Neural progenitor cell (in vitro differentiated cells): ENCODE data around the gene PSEN2.

Experiments
- EZH2 ChIP-seq: fragments of 200-600 bp; sonication (generic); IDR thresholded peaks from 2 replicates; pipeline ENCODE4 v1.6.1; 2017; ENCODE audit warnings: antibody characterized with exemption, mild to moderate bottlenecking, moderate library complexity
- EZH2phosphoT487 ChIP-seq: fragments of 200-600 bp; sonication (generic); IDR thresholded peaks from 2 replicates; pipeline ENCODE4 v1.6.1; 2017; ENCODE audit warnings: antibody characterized with exemption
- TF ChIP-seq, protein P1 (sequence below): fragments of 200-600 bp; sonication (generic); IDR thresholded peaks from 2 replicates; pipeline ENCODE4 v1.5.1; 2017; ENCODE audit warnings: antibody characterized with exemption, mild to moderate bottlenecking

DNA sequence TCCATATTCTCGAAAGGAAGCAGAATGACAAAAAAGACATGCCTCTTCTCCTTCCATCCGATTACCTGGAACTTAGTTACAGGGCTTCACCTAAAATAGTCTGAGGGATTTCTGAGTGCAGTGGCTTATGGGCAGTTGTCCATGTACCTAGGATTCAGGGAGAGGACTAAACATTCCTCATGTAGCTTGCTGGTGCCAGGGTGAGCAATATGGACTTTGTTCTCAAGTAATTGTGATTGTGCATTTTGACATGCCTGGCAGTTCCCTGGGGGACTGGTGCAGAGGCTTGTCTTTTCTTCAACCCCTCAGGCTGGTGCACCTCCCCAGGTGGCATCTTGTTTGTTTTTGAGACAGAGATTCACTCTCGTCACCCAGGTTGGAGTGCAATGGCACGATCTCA is 6.1 kb upstream of the PSEN2 start:
- TF ChIP-seq, protein P1, sequence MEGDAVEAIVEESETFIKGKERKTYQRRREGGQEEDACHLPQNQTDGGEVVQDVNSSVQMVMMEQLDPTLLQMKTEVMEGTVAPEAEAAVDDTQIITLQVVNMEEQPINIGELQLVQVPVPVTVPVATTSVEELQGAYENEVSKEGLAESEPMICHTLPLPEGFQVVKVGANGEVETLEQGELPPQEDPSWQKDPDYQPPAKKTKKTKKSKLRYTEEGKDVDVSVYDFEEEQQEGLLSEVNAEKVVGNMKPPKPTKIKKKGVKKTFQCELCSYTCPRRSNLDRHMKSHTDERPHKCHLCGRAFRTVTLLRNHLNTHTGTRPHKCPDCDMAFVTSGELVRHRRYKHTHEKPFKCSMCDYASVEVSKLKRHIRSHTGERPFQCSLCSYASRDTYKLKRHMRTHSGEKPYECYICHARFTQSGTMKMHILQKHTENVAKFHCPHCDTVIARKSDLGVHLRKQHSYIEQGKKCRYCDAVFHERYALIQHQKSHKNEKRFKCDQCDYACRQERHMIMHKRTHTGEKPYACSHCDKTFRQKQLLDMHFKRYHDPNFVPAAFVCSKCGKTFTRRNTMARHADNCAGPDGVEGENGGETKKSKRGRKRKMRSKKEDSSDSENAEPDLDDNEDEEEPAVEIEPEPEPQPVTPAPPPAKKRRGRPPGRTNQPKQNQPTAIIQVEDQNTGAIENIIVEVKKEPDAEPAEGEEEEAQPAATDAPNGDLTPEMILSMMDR = no peak
- TF ChIP-seq EZH2 (no peak), EZH2phosphoT487 (no peak)
